ENCODE data around the gene SYT1. TPM values are rescaled to one million over a fixed set of nuclear protein-coding genes. Genes with fewer than 3 reads are reported as not detected.

Gene SYT1
- polyA plus RNA-seq, 3 donors = 0.72 TPM; not detected in 2

DNA sequence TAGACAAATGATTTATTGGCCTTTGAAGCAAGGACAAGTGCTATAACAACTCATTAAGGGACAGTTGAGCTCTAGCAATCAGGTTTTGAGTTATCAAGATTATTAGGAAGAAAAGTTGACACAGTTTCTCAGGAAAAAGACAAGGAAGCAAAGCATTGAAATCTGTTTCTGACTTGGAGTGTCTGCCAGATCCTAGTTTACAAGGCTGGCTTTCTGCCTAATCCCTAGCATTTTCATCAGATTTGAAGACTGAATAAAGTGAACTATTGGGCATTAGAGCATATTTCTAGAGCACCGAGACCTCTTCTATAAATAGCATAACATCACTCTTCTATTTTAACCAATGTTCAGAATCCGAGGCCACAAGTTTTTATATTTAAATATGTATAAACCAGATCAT, 7.0 kb downstream of the SYT1 start:
- no peaks in the 10 kb centered on the region for H3K9me3 ChIP-seq (replicated peaks in 1 of 2; ENCODE audit: control insufficient read depth in 1 of 2, insufficient read depth in 1 of 2, low read length in 2 of 2)
- no CpG with 5 or more reads among the region's 2 CpGs for WGBS (ENCODE audit: insufficient coverage)
- Mint-ChIP-seq H3K4me1 (no peaks in the 10 kb centered on the region), H3K27ac (no peak overlapping the region), H3K36me3 (no peaks in the 10 kb centered on the region), H3K27me3 (ENCODE audit: low read depth in 3 of 3) (peaks cover 0 to 2% (median 2%) of the 10 kb centered on the region in 3 donors), H3K4me3 (no peak overlapping the region), H3K9me3 (no peaks in the 10 kb centered on the region)
- no peaks in the 10 kb centered on the region for H3K79me2 ChIP-seq (ENCODE audit: insufficient read depth, low read length)
- no peak overlapping the region for H3K9ac ChIP-seq (ENCODE audit: insufficient read depth, low read length, poor library complexity, severe bottlenecking)
- no peaks in the 10 kb centered on the region for H3K36me3 ChIP-seq (replicated peaks in 1 of 2; ENCODE audit: control insufficient read depth in 1 of 2, insufficient read depth in 2 of 2, low read length in 2 of 2)
- DNase-seq = no peak
- H3K4me2 ChIP-seq (replicated peaks; ENCODE audit: extremely low read depth, low read length, poor library complexity, severe bottlenecking) = no peak overlapping the region
- H3K27me3 ChIP-seq (ENCODE audit: control insufficient read depth in 2 of 2, insufficient read depth in 2 of 2, low read length in 2 of 2) = peaks cover 0 to 4% of the 10 kb centered on the region in 2 donors
- H4K20me1 ChIP-seq (ENCODE audit: insufficient read depth, low read length) = no peaks in the 10 kb centered on the region
- H3K4me1 ChIP-seq (ENCODE audit: control insufficient read depth in 1 of 2, insufficient read depth in 2 of 2, low read length in 2 of 2) = no peaks in the 10 kb centered on the region
- no peak overlapping the region for H3K27ac ChIP-seq (ENCODE audit: low read depth in 1 of 2, low read length in 2 of 2)
- intact Hi-C loops (cut with micrococcal nuclease) = no loop called here
- no peak overlapping the region for H2AFZ ChIP-seq (ENCODE audit: insufficient read depth, low read depth, low read length, poor library complexity, severe bottlenecking)
- no peak overlapping the region for H3K4me3 ChIP-seq (replicated peaks in 1 of 3; ENCODE audit: low read depth in 2 of 3, low read length in 3 of 3)
- TF ChIP-seq, protein P1, sequence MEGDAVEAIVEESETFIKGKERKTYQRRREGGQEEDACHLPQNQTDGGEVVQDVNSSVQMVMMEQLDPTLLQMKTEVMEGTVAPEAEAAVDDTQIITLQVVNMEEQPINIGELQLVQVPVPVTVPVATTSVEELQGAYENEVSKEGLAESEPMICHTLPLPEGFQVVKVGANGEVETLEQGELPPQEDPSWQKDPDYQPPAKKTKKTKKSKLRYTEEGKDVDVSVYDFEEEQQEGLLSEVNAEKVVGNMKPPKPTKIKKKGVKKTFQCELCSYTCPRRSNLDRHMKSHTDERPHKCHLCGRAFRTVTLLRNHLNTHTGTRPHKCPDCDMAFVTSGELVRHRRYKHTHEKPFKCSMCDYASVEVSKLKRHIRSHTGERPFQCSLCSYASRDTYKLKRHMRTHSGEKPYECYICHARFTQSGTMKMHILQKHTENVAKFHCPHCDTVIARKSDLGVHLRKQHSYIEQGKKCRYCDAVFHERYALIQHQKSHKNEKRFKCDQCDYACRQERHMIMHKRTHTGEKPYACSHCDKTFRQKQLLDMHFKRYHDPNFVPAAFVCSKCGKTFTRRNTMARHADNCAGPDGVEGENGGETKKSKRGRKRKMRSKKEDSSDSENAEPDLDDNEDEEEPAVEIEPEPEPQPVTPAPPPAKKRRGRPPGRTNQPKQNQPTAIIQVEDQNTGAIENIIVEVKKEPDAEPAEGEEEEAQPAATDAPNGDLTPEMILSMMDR (IDR thresholded peaks at IDR 0.05) = no peak

DNA sequence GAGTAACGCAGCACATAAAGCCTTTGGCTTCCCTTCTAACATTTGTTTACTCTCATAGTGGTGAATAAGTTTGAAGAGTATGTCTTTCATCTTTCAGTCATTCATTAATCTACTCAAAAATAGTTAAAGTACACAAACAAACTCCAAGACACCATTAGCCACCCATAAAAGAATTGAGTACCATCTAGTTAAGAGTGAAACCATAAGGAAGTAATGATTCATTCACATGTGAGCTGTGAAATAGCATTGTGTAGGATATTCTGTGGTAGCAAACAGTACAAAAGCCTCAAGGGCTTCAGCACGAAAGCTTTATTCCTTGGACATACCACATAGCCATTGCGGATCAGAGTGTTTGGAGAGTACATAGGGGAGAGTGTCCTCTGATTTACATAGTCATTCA, 13.9 kb downstream of the SYT1 start:
- Histone ChIP-seq H3K36me3 (replicated peaks in 1 of 2; ENCODE audit: control insufficient read depth in 1 of 2, insufficient read depth in 2 of 2, low read length in 2 of 2) (no peaks in the 10 kb centered on the region), H3K9me3 (replicated peaks in 1 of 2; ENCODE audit: control insufficient read depth in 1 of 2, insufficient read depth in 1 of 2, low read length in 2 of 2) (no peaks in the 10 kb centered on the region), H3K27ac (ENCODE audit: low read depth in 1 of 2, low read length in 2 of 2) (no peak overlapping the region), H2AFZ (ENCODE audit: insufficient read depth, low read depth, low read length, poor library complexity, severe bottlenecking) (no peak overlapping the region), H3K4me3 (replicated peaks in 1 of 3; ENCODE audit: low read depth in 2 of 3, low read length in 3 of 3) (no peak overlapping the region), H3K79me2 (ENCODE audit: insufficient read depth, low read length) (no peaks in the 10 kb centered on the region), H3K9ac (ENCODE audit: insufficient read depth, low read length, poor library complexity, severe bottlenecking) (no peak overlapping the region), H4K20me1 (ENCODE audit: insufficient read depth, low read length) (no peaks in the 10 kb centered on the region), H3K27me3 (ENCODE audit: control insufficient read depth in 2 of 2, insufficient read depth in 2 of 2, low read length in 2 of 2) (no peaks in the 10 kb centered on the region), H3K4me2 (replicated peaks; ENCODE audit: extremely low read depth, low read length, poor library complexity, severe bottlenecking) (no peak overlapping the region), H3K4me1 (ENCODE audit: control insufficient read depth in 1 of 2, insufficient read depth in 2 of 2, low read length in 2 of 2) (no peaks in the 10 kb centered on the region)
- TF ChIP-seq, protein P1 (IDR thresholded peaks at IDR 0.05) = no peak
- Mint-ChIP-seq H3K27me3 (ENCODE audit: low read depth in 3 of 3) (peaks cover 0 to 1% (median 0%) of the 10 kb centered on the region in 3 donors), H3K9me3 (peaks cover 0 to 2% (median 0%) of the 10 kb centered on the region in 7 donors), H3K4me3 (no peak overlapping the region), H3K27ac (no peak overlapping the region), H3K4me1 (no peaks in the 10 kb centered on the region), H3K36me3 (no peaks in the 10 kb centered on the region)
- no CpG with 5 or more reads among the region's 3 CpGs for whole genome bisulfite sequencing (ENCODE audit: insufficient coverage)
- no peak for DNase-seq
- intact Hi-C loops (cut with micrococcal nuclease) = no loop called here

All from CD14-positive monocyte (primary cell).